ENCODE data around the gene FBXW2. TPM values are rescaled to one million over a fixed set of nuclear protein-coding genes. Genes with fewer than 3 reads are reported as not detected.

Gene FBXW2
- total RNA-seq, 2 donors from 2014 or later: 72.6 to 78.5 TPM

Other genes with a start within 250 kb of the FBXW2 start
- 10 to 100 TPM; 81.5 to 81.9 TPM for gene CDK5RAP2, start 213.2 kb downstream of the FBXW2 start, total RNA-seq
- 1 to 10 TPM; 5.5 to 7.4 TPM for gene MEGF9, start 78.9 kb downstream of the FBXW2 start, total RNA-seq
- 10 to 100 TPM; 48.6 to 59.0 TPM for gene PSMD5, start 49.5 kb upstream of the FBXW2 start, total RNA-seq
- gene PHF19, start 83.8 kb upstream of the FBXW2 start, total RNA-seq: 100 to 1,000 TPM; 166 to 222 TPM
- 100 to 1,000 TPM in 1 of 2 donors, 10 to 100 TPM in 1; 91.6 to 101 TPM for gene TRAF1, start 133.4 kb upstream of the FBXW2 start, total RNA-seq

Data from activated T-cell treated with anti-CD3 and anti-CD28 coated beads, Interleukin-2, amount 50 U/mL, for 72 hours (primary cell).